ENCODE measurements around the gene BCO2. TPM values are rescaled to one million over a fixed set of nuclear protein-coding genes. Genes with fewer than 3 reads are reported as not detected.
A peak's percentile ranks its signal among the peaks of the same experiment; 100 is the strongest.

Gene BCO2
- total and polyA plus RNA-seq, 2 experiments from 2014 or later = 0.63 to 1.1 TPM

GRCh38 chr11:112166562-112166961 lies 8.8 kb upstream of the BCO2 start:
- DNase-seq (ENCODE audit: low spot score) (no peak), ATAC-seq (no peak)
- H3K4me3 ChIP-seq = no peak overlapping the region
- no peaks in the 10 kb centered on the region for H3K4me1 ChIP-seq (ENCODE audit: insufficient read depth)
- peak overlapping the region; percentile 94 for H2AFZ ChIP-seq
- no peaks in the 10 kb centered on the region for H3K9me3 Mint-ChIP-seq
- H3K4me3 Mint-ChIP-seq = no peak overlapping the region
- peaks cover 7% of the 10 kb centered on the region for H3K27me3 Mint-ChIP-seq (ENCODE audit: insufficient read depth, low read depth, poor library complexity)
- H3K9me2 ChIP-seq (ENCODE audit: insufficient read depth) = no peaks in the 10 kb centered on the region
- H3F3A ChIP-seq (replicated peaks; ENCODE audit: low read depth) = no peaks in the 10 kb centered on the region
- H3K4me2 ChIP-seq = no peak overlapping the region
- H3K27ac ChIP-seq (ENCODE audit: low read depth) = 0 out of 2 replicates have a peak overlapping the region, but pooled peaks have one; percentile 22
- H3K79me2 ChIP-seq (replicated peaks; ENCODE audit: insufficient read depth) = no peaks in the 10 kb centered on the region
- no peak overlapping the region for H3K27ac Mint-ChIP-seq
- H3K36me3 ChIP-seq (ENCODE audit: insufficient read depth) = no peaks in the 10 kb centered on the region
- H4K20me1 ChIP-seq (replicated peaks; ENCODE audit: insufficient read depth) = no peaks in the 10 kb centered on the region
- H3K27me3 ChIP-seq (ENCODE audit: insufficient read depth) = no peaks in the 10 kb centered on the region
- TF ChIP-seq ETS1 (IDR thresholded peaks at IDR 0.05) (no peak), ZNF114 (CRISPR knock-in tag; IDR thresholded peaks at IDR 0.05) (no peak), JUNB (IDR thresholded peaks at IDR 0.05; ENCODE audit: unreplicated experiment) (no peak), CTCF (conservative IDR thresholded peaks at IDR 0.05; ENCODE audit: low read depth in 2 of 2) (no peak), EZH2phosphoT487 (IDR thresholded peaks at IDR 0.05; ENCODE audit: unreplicated experiment) (no peak), CREB1 (CRISPR knock-in tag; IDR thresholded peaks at IDR 0.05; ENCODE audit: low read depth) (no peak), STAT1 (IDR thresholded peaks at IDR 0.05; ENCODE audit: unreplicated experiment) (no peak), ZNF331 (CRISPR knock-in tag; IDR thresholded peaks at IDR 0.05; ENCODE audit: low read depth) (no peak), POLR2AphosphoS5 (IDR thresholded peaks at IDR 0.05; ENCODE audit: low read depth) (no peak), EZH2 (IDR thresholded peaks at IDR 0.05; ENCODE audit: low read depth, unreplicated experiment) (no peak), ZNF462 (CRISPR knock-in tag; IDR thresholded peaks at IDR 0.05) (no peak), NANOG (IDR thresholded peaks at IDR 0.05; ENCODE audit: borderline replicate concordance) (no peak), REST (IDR thresholded peaks at IDR 0.05; ENCODE audit: unreplicated experiment) (no peak)
- no peaks in the 10 kb centered on the region for H3K36me3 Mint-ChIP-seq (ENCODE audit: low read depth)
- H3K4me1 Mint-ChIP-seq = peaks cover 7% of the 10 kb centered on the region

All from GM23338 (cell line).